Measurements from ENCODE around the gene NT5DC3. TPM values are rescaled to one million over a fixed set of nuclear protein-coding genes. Genes with fewer than 3 reads are reported as not detected.

NT5DC3 gene
- 10 to 100 TPM; 36.0 to 62.4 TPM for total RNA-seq

- Histone ChIP-seq H3K36me3 (no peaks in the 10 kb centered on the region), H3K4me1 (ENCODE audit: control insufficient read depth in 1 of 2, low read depth in 2 of 2) (peaks cover 5 to 30% of the 10 kb centered on the region in 2 donors), H3K27me3 (replicated peaks; ENCODE audit: insufficient read depth) (no peaks in the 10 kb centered on the region), H3K9me3 (no peaks in the 10 kb centered on the region), H3K4me3 (peak within 1 kb of the TSS; percentile 99), H3K27ac (peak within 1 kb of the TSS; percentile 90 to 91)
- ATAC-seq (ENCODE audit: insufficient number of reproducible peaks, low FRiP score, low read depth), result peak; percentile 88
- no peak for TF ChIP-seq CTCF (IDR thresholded peaks at IDR 0.05)
- peak; percentile 16 for DNase-seq (ENCODE audit: low spot score)
These were observed at the start of gene NT5DC3 for GRCh38 chr12:103840876-103841689. NT5DC3 (minus strand) TSS chr12:103841234; CDS start chr12:103841156, 78 bp downstream.

DNA sequence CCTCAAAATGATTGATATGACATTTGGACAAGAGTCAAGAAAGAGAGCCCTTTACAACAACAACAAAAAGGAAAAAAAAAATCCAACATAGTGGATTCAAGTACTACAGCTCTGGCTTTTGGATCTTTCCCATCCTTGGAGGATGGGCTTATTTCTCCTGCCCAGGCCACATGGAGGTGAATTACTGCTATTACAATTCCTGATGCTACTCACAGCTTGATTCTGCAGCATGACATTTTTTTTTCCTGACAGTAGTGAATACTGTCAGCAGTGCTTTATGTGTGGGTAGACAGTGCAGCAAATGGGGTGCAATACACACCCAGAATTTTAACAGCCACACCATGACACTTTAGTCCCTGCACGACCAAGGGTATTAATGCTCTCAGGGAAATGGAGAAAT is 46.7 kb upstream of the NT5DC3 start:
- ATAC-seq (ENCODE audit: insufficient number of reproducible peaks, low FRiP score, low read depth) (no peak), DNase-seq (ENCODE audit: low spot score) (no peak)
- Histone ChIP-seq H3K36me3 (no peaks in the 10 kb centered on the region), H3K27me3 (replicated peaks; ENCODE audit: insufficient read depth) (no peaks in the 10 kb centered on the region), H3K9me3 (no peaks in the 10 kb centered on the region), H3K4me1 (ENCODE audit: control insufficient read depth in 1 of 2, low read depth in 2 of 2) (peaks cover 0 to 4% of the 10 kb centered on the region in 2 donors), H3K4me3 (no peak overlapping the region), H3K27ac (no peak overlapping the region)
- TF ChIP-seq CTCF (IDR thresholded peaks at IDR 0.05), result no peak

GRCh38 chr12:103886195-103886797 is 45.3 kb upstream of the NT5DC3 start:
- H3K27me3 ChIP-seq (replicated peaks; ENCODE audit: insufficient read depth), result no peaks in the 10 kb centered on the region
- H3K4me3 ChIP-seq, result no peak overlapping the region
- H3K27ac ChIP-seq, result no peak overlapping the region
- ATAC-seq (ENCODE audit: insufficient number of reproducible peaks, low FRiP score, low read depth) (no peak), DNase-seq (ENCODE audit: low spot score) (no peak)
- H3K36me3 ChIP-seq, result no peaks in the 10 kb centered on the region
- no peak for TF ChIP-seq CTCF (IDR thresholded peaks at IDR 0.05)
- no peaks in the 10 kb centered on the region for H3K9me3 ChIP-seq
- H3K4me1 ChIP-seq (ENCODE audit: control insufficient read depth in 1 of 2, low read depth in 2 of 2), result peaks cover 0 to 4% of the 10 kb centered on the region in 2 donors

GRCh38 chr12:103884316-103884715 is 43.3 kb upstream of the NT5DC3 start:
- no peak for DNase-seq (ENCODE audit: low spot score)
- ATAC-seq (ENCODE audit: insufficient number of reproducible peaks, low FRiP score, low read depth), result no peak
- no peaks in the 10 kb centered on the region for H3K27me3 ChIP-seq (replicated peaks; ENCODE audit: insufficient read depth)
- H3K4me3 ChIP-seq, result peak overlapping the region; percentile 11
- peaks cover 0 to 4% of the 10 kb centered on the region in 2 donors for H3K4me1 ChIP-seq (ENCODE audit: control insufficient read depth in 1 of 2, low read depth in 2 of 2)
- no peaks in the 10 kb centered on the region for H3K9me3 ChIP-seq
- H3K27ac ChIP-seq, result peak overlapping the region in 1 of 2 donors; percentile 13
- H3K36me3 ChIP-seq, result no peaks in the 10 kb centered on the region
- TF ChIP-seq CTCF (IDR thresholded peaks at IDR 0.05), result peak; percentile 44

DNA sequence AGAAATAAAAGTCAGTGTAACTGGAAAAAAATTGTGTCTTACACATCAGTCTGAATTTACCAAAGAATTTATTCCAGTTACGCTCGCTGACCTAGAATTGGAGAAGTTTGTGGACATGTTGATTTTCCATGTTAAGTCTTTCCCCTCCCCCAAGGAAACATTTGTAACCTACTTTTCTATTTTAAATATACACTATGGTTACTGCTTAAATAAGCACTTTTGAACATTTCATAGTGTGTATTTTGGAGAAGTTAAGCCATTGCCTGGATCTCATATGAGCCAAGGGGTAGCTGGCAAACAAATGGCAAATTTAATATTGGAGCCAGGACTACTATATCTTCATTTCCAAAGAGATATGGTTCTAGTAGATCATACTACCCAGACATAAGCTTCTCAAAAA is 42.9 kb upstream of the NT5DC3 start:
- ATAC-seq (ENCODE audit: insufficient number of reproducible peaks, low FRiP score, low read depth) (no peak), DNase-seq (ENCODE audit: low spot score) (no peak)
- TF ChIP-seq CTCF (IDR thresholded peaks at IDR 0.05), result no peak
- H3K9me3 ChIP-seq, result no peaks in the 10 kb centered on the region
- no peaks in the 10 kb centered on the region for H3K27me3 ChIP-seq (replicated peaks; ENCODE audit: insufficient read depth)
- peak overlapping the region in 1 of 2 donors; percentile 13 for H3K27ac ChIP-seq
- H3K36me3 ChIP-seq, result no peaks in the 10 kb centered on the region
- no peak overlapping the region for H3K4me3 ChIP-seq
- peaks cover 0 to 4% of the 10 kb centered on the region in 2 donors for H3K4me1 ChIP-seq (ENCODE audit: control insufficient read depth in 1 of 2, low read depth in 2 of 2)
